ENCODE data around the gene CFAP54. TPM values are rescaled to one million over a fixed set of nuclear protein-coding genes. Genes with fewer than 3 reads are reported as not detected.

The CFAP54 gene
- total and polyA plus RNA-seq, 7 donors = 0.03 to 0.14 (median 0.08) TPM; not detected in 3

- no peak overlapping the region for H3K4me3 ChIP-seq
- DNase-seq (no peak), ATAC-seq (no peak)
- H3K4me1 ChIP-seq = no peaks in the 10 kb centered on the region
- H3K27me3 ChIP-seq (ENCODE audit: insufficient read depth in 3 of 3, low read length in 2 of 3) = no peaks in the 10 kb centered on the region
- intact Hi-C loops (cut with DNase I) = no loop called here
- H3K36me3 ChIP-seq (ENCODE audit: insufficient read depth in 1 of 2, low read depth in 1 of 2) = no peaks in the 10 kb centered on the region
- no peaks in the 10 kb centered on the region for H3K9me3 ChIP-seq
- 35 to 48% (median 43%) methylated on average over 2 of the region's 2 CpGs for WGBS, 3 donors
- no peak for TF ChIP-seq CTCF (IDR thresholded peaks at IDR 0.05)
- no peak overlapping the region for H3K27ac ChIP-seq
These were observed 322.8 kb downstream of the CFAP54 start for GRCh38 chr12:96812153-96812552.

GRCh38 chr12:96814200-96814599 lies 324.8 kb downstream of the CFAP54 start:
- TF ChIP-seq CTCF (IDR thresholded peaks at IDR 0.05) = no peak
- H3K4me3 ChIP-seq = no peak overlapping the region
- no peaks in the 10 kb centered on the region for H3K4me1 ChIP-seq
- DNase-seq (no peak), ATAC-seq (no peak)
- no peaks in the 10 kb centered on the region for H3K9me3 ChIP-seq
- intact Hi-C loops (cut with DNase I) = no loop called here
- no peaks in the 10 kb centered on the region for H3K27me3 ChIP-seq (ENCODE audit: insufficient read depth in 3 of 3, low read length in 2 of 3)
- H3K36me3 ChIP-seq (ENCODE audit: insufficient read depth in 1 of 2, low read depth in 1 of 2) = no peaks in the 10 kb centered on the region
- 79 to 85% (median 82%) methylated on average over 2 of the region's 2 CpGs for WGBS, 3 donors
- H3K27ac ChIP-seq = no peak overlapping the region

GRCh38 chr12:96821592-96821991 lies 332.2 kb downstream of the CFAP54 start:
- no peak overlapping the region for H3K27ac ChIP-seq
- intact Hi-C loops (cut with DNase I) = no loop called here
- DNase-seq (no peak), ATAC-seq (no peak)
- 74 to 80% (median 80%) methylated on average over 3 of the region's 3 CpGs for WGBS, 3 donors
- H3K36me3 ChIP-seq (ENCODE audit: insufficient read depth in 1 of 2, low read depth in 1 of 2) = no peaks in the 10 kb centered on the region
- no peaks in the 10 kb centered on the region for H3K4me1 ChIP-seq
- no peak for TF ChIP-seq CTCF (IDR thresholded peaks at IDR 0.05)
- no peak overlapping the region for H3K4me3 ChIP-seq
- H3K27me3 ChIP-seq (ENCODE audit: insufficient read depth in 3 of 3, low read length in 2 of 3) = no peaks in the 10 kb centered on the region
- H3K9me3 ChIP-seq = no peaks in the 10 kb centered on the region

GRCh38 chr12:96822641-96823040 lies 333.3 kb downstream of the CFAP54 start:
- ATAC-seq = no peak
- H3K27ac ChIP-seq = no peak overlapping the region
- TF ChIP-seq CTCF (IDR thresholded peaks at IDR 0.05) = no peak
- H3K36me3 ChIP-seq (ENCODE audit: insufficient read depth in 1 of 2, low read depth in 1 of 2) = no peaks in the 10 kb centered on the region
- no peaks in the 10 kb centered on the region for H3K9me3 ChIP-seq
- no peak overlapping the region for H3K4me3 ChIP-seq
- WGBS, 3 donors = 19 to 50% (median 29%) methylated on average over 1 of the region's 1 CpG
- DNase-seq = no peak
- H3K4me1 ChIP-seq = no peaks in the 10 kb centered on the region
- H3K27me3 ChIP-seq (ENCODE audit: insufficient read depth in 3 of 3, low read length in 2 of 3) = no peaks in the 10 kb centered on the region
- intact Hi-C loops (cut with DNase I) = no loop called here

- no peak for DNase-seq
- H3K27me3 ChIP-seq (ENCODE audit: insufficient read depth in 3 of 3, low read length in 2 of 3) = no peaks in the 10 kb centered on the region
- H3K9me3 ChIP-seq = no peaks in the 10 kb centered on the region
- no peak for ATAC-seq
- no peak overlapping the region for H3K4me3 ChIP-seq
- TF ChIP-seq CTCF (IDR thresholded peaks at IDR 0.05) = no peak
- intact Hi-C loops (cut with DNase I) = no loop called here
- no peak overlapping the region for H3K27ac ChIP-seq
- H3K4me1 ChIP-seq = no peaks in the 10 kb centered on the region
- H3K36me3 ChIP-seq (ENCODE audit: insufficient read depth in 1 of 2, low read depth in 1 of 2) = no peaks in the 10 kb centered on the region
- 85 to 88% (median 87%) methylated on average over 7 of the region's 7 CpGs for WGBS, 3 donors
These were observed 334.9 kb downstream of the CFAP54 start for GRCh38 chr12:96824074-96824837.
